GM18858 (cell line): ENCODE results near the gene GADD45G.

Experiments used
- ATAC-seq: cut with Tn5 transposase; IDR thresholded peaks from one replicate; pipeline ENCODE4 v1.9.1; 2021; ENCODE audit not compliant: unreplicated experiment

The GADD45G gene

GRCh38 chr9:89648247-89649000 lies 43.6 kb downstream of the GADD45G start:
- no peak for ATAC-seq

- no peak for ATAC-seq
Measured at GRCh38 chr9:89649039-89649691, 44.4 kb downstream of the GADD45G start.

- no peak for ATAC-seq
Measured at GRCh38 chr9:89654025-89654662, 49.3 kb downstream of the GADD45G start.

GRCh38 chr9:89655056-89655989 lies 50.5 kb downstream of the GADD45G start:
- ATAC-seq = no peak
